ENCODE results near the gene LCMT2. TPM values are rescaled to one million over a fixed set of nuclear protein-coding genes. Genes with fewer than 3 reads are reported as not detected.

Gene LCMT2
- total and polyA plus RNA-seq, 10 of the 15 experiments (the other 5 are each of a cell fraction or from before 2014, with no cell fraction given) = 2.1 to 17.2 (median 14.9) TPM

DNA sequence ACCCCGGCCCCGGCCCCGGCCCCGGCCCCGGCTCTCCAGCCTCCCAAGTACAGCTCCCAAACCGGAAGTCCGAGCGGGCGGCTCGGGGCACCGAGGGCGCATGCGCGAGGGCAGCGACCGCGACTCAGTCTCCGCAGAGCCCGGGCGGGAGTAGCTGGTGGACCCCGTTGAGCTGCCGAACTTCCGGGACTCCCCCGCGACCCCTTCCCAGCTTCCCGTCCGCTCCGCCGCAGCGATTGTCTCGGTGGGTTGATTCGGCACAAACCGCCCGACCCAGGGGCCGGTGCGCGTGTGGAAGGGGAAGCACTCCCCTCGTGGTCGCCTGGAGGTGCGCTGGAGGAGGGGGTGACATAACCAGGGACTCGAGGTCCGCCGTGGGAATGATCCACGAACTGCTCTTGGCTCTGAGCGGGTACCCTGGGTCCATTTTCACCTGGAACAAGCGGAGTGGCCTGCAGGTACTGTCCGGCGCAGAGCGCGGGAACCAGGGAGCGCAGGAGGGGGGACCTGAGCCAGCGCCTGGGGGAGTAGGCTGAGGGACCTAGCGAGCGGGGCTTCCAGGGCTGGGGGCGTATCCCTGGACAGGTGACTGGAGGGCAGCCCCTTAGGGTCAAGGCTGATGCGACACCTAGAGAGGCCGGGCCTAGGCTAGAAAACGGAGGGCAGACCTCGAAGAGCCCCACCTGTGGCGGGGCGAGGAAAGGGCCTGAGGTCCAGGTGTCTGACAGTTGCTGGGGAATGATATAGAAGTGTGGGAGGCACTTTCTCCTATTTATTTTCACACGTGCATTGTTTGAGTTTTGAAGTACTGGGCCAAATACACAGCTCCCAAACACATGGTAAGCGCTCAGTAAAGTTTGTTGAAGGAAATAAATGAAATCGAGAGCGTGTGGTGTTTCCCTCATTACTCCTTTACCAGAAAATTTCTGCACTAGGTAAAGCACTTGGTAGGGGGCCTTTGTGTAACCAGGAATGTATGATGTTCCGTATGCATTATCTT lies 40.9 kb upstream of the LCMT2 start, which contains the start of the genes TUBGCP4 and ZSCAN29 (continued):
- peak; percentile 58 for TF ChIP-seq NRF1 (conservative IDR thresholded peaks at IDR 0.05; ENCODE audit: low read depth, low read length)
- TF ChIP-seq RAD21 (IDR thresholded peaks at IDR 0.05; ENCODE audit: insufficient read depth, low read depth, low read length) = no peak
- TF ChIP-seq POLR2AphosphoS5 (IDR thresholded peaks at IDR 0.05; ENCODE audit: low read length) = peak; percentile 64; the same call in 1 of the 2 replicates
- TF ChIP-seq SMARCA5 (IDR thresholded peaks at IDR 0.05) = peak; percentile 13; the same call in 1 of the 2 replicates
- peak; percentile 50; the same call in 2 of the 3 replicates for TF ChIP-seq POU2F2 (IDR thresholded peaks at IDR 0.05; ENCODE audit: borderline replicate concordance, low read depth, low read length)
- TF ChIP-seq NBN (IDR thresholded peaks at IDR 0.05) = peak; percentile 83; the same call in 1 of the 2 replicates
- TF ChIP-seq, protein P1, sequence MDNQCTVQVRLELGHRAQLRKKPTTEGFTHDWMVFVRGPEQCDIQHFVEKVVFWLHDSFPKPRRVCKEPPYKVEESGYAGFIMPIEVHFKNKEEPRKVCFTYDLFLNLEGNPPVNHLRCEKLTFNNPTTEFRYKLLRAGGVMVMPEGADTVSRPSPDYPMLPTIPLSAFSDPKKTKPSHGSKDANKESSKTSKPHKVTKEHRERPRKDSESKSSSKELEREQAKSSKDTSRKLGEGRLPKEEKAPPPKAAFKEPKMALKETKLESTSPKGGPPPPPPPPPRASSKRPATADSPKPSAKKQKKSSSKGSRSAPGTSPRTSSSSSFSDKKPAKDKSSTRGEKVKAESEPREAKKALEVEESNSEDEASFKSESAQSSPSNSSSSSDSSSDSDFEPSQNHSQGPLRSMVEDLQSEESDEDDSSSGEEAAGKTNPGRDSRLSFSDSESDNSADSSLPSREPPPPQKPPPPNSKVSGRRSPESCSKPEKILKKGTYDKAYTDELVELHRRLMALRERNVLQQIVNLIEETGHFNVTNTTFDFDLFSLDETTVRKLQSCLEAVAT (IDR thresholded peaks at IDR 0.05) = 0 out of 2 replicates have a peak, but pooled peaks have one; percentile 62
- peak; percentile 16 to 45; a peak in 1 of 4 replicates for TF ChIP-seq IKZF2 (IDR thresholded peaks at IDR 0.05)
- no peak for TF ChIP-seq SP1 (IDR thresholded peaks at IDR 0.05; ENCODE audit: low read depth, low read length)
- TF ChIP-seq SMAD5 (IDR thresholded peaks at IDR 0.05; ENCODE audit: low read depth) = peak; percentile 48; the same call in 1 of the 2 replicates
- TF ChIP-seq RB1 (IDR thresholded peaks at IDR 0.05; ENCODE audit: borderline replicate concordance) = peak; percentile 94; the same call in 1 of the 2 replicates
- TF ChIP-seq MEF2B (IDR thresholded peaks at IDR 0.05; ENCODE audit: partially characterized antibody, poor library complexity, severe bottlenecking) = peak; percentile 9
- no peak for TF ChIP-seq CREB1 (IDR thresholded peaks at IDR 0.05; ENCODE audit: low read depth)
- no peak; the same call in 1 of the 2 replicates for TF ChIP-seq SREBF2 (IDR thresholded peaks at IDR 0.05; ENCODE audit: low read length)
- peak; percentile 74; the same call in 1 of the 2 replicates for TF ChIP-seq IKZF1 (conservative IDR thresholded peaks at IDR 0.05)
- TF ChIP-seq SMAD1 (IDR thresholded peaks at IDR 0.05; ENCODE audit: low read depth, partially characterized antibody) = peak; percentile 34
- peak; percentile 67; the same call in 1 of the 2 replicates for TF ChIP-seq ZNF207 (IDR thresholded peaks at IDR 0.05; ENCODE audit: borderline replicate concordance)
- no peak for TF ChIP-seq ZZZ3 (IDR thresholded peaks at IDR 0.05; ENCODE audit: control insufficient read depth, insufficient read length, low read depth)
- no peak for TF ChIP-seq USF2 (IDR thresholded peaks at IDR 0.05; ENCODE audit: borderline replicate concordance, low read depth, low read length)
- peak; percentile 75; the same call in 1 of the 2 replicates for TF ChIP-seq GABPA (IDR thresholded peaks at IDR 0.05; ENCODE audit: low read depth)
- TF ChIP-seq NR2C2 (IDR thresholded peaks at IDR 0.05; ENCODE audit: borderline replicate concordance, control insufficient read depth, insufficient read length, low read depth) = no peak
- TF ChIP-seq, protein P2, sequence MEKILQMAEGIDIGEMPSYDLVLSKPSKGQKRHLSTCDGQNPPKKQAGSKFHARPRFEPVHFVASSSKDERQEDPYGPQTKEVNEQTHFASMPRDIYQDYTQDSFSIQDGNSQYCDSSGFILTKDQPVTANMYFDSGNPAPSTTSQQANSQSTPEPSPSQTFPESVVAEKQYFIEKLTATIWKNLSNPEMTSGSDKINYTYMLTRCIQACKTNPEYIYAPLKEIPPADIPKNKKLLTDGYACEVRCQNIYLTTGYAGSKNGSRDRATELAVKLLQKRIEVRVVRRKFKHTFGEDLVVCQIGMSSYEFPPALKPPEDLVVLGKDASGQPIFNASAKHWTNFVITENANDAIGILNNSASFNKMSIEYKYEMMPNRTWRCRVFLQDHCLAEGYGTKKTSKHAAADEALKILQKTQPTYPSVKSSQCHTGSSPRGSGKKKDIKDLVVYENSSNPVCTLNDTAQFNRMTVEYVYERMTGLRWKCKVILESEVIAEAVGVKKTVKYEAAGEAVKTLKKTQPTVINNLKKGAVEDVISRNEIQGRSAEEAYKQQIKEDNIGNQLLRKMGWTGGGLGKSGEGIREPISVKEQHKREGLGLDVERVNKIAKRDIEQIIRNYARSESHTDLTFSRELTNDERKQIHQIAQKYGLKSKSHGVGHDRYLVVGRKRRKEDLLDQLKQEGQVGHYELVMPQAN (conservative IDR thresholded peaks at IDR 0.05) = peak; percentile 72; the same call in 1 of the 2 replicates
- TF ChIP-seq GATAD2B (conservative IDR thresholded peaks at IDR 0.05; ENCODE audit: low read depth) = peak; percentile 75; the same call in 1 of the 2 replicates
- peak; percentile 53; the same call in 1 of the 2 replicates for TF ChIP-seq NR2F1 (conservative IDR thresholded peaks at IDR 0.05)

All from GM12878 (cell line).